Peyer's patch (tissue), 4 donors: ENCODE results near the gene NEDD4L.

Experiments used
- POLR2A ChIP-seq, 2 donors: fragments of 450-650 bp; IDR thresholded peaks; one replicate each; pipeline ENCODE4 v1.5.1; 2017; ENCODE audit warnings: antibody characterized with exemption in 2 of 2, mild to moderate bottlenecking in 2 of 2, moderate library complexity in 2 of 2
- TF ChIP-seq, protein P1 (sequence below), 6 experiments: fragments of 450-650 bp in 4 of 6; fragments of 200-600 bp in 2 of 6; sonication (generic) in 1 of 6; IDR thresholded peaks; one replicate each; pipeline ENCODE4 v1.5.1; 2017 to 2019; ENCODE audit warnings: antibody characterized with exemption in 6 of 6, mild to moderate bottlenecking in 3 of 6, moderate library complexity in 1 of 6

DNA sequence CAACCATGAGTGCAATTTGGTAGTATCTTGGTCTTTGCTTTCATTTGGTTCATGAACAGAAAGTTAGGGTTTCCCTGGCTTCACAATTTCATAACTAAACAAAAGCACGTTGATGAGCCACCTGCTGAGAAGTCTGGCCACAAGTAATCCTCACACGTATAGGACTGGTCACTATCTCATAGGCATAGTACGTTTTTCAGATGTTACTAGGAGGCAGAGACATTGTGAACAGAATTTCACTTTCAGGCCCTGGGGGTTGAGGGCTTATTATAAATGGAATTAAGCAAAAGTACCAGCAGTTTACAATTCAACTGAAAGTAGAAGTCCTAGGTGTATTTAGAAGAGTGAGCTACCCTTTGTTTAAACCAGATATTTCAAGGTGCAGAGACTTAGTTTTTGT is 307.8 kb downstream of the NEDD4L start:
- TF ChIP-seq, protein P1, sequence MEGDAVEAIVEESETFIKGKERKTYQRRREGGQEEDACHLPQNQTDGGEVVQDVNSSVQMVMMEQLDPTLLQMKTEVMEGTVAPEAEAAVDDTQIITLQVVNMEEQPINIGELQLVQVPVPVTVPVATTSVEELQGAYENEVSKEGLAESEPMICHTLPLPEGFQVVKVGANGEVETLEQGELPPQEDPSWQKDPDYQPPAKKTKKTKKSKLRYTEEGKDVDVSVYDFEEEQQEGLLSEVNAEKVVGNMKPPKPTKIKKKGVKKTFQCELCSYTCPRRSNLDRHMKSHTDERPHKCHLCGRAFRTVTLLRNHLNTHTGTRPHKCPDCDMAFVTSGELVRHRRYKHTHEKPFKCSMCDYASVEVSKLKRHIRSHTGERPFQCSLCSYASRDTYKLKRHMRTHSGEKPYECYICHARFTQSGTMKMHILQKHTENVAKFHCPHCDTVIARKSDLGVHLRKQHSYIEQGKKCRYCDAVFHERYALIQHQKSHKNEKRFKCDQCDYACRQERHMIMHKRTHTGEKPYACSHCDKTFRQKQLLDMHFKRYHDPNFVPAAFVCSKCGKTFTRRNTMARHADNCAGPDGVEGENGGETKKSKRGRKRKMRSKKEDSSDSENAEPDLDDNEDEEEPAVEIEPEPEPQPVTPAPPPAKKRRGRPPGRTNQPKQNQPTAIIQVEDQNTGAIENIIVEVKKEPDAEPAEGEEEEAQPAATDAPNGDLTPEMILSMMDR (IDR thresholded peaks at IDR 0.05) = no peak
- no peak for TF ChIP-seq POLR2A (IDR thresholded peaks at IDR 0.05)
